HL-60 (cell line): ENCODE results near the gene NAT14.

Experiments
- DNase-seq, 2 experiments: peaks; one replicate each; pipeline ENCODE4 v3.0.0-alpha.2; 2010 to 2020; ENCODE audit warnings: low read depth in 1 of 2, low spot score in 1 of 2
- H3K27ac ChIP-seq: fragments of 250-450 bp; sonication (Bioruptor Pico); replicated peaks from 2 replicates; pipeline ENCODE4 v1.5.1; 2020; ENCODE audit warnings: mild to moderate bottlenecking, moderate library complexity
- H3K27me3 ChIP-seq: fragments of 250-450 bp; sonication (Bioruptor Pico); 2 replicates; pipeline ENCODE4 v1.5.1; 2021; ENCODE audit warnings: mild to moderate bottlenecking, moderate library complexity; ENCODE audit not compliant: insufficient read depth, poor library complexity, severe bottlenecking
- H3K4me3 ChIP-seq: replicated peaks from 2 replicates; pipeline ENCODE4 v1.5.1; 2011; ENCODE audit warnings: mild to moderate bottlenecking, control low read depth, low read length; ENCODE audit not compliant: insufficient read depth
- CTCF ChIP-seq: IDR thresholded peaks from one replicate; pipeline ENCODE4 v1.5.1; 2011; ENCODE audit warnings: low read length, control low read depth, inconsistent platforms; ENCODE audit not compliant: insufficient read depth
- GABPA ChIP-seq: IDR thresholded peaks from 2 replicates; pipeline ENCODE4 v1.6.1; 2012; ENCODE audit warnings: low read depth
- POLR2AphosphoS5 ChIP-seq: IDR thresholded peaks from 2 replicates; pipeline ENCODE4 v1.6.1; 2012; ENCODE audit warnings: low read depth
- REST ChIP-seq: IDR thresholded peaks from 2 replicates; pipeline ENCODE4 v1.6.1; 2012; ENCODE audit warnings: low read depth; ENCODE audit not compliant: insufficient replicate concordance
- SPI1 ChIP-seq: IDR thresholded peaks from 2 replicates; pipeline ENCODE4 v1.6.1; 2012; ENCODE audit warnings: low read depth, mild to moderate bottlenecking, borderline replicate concordance

Gene NAT14

DNA sequence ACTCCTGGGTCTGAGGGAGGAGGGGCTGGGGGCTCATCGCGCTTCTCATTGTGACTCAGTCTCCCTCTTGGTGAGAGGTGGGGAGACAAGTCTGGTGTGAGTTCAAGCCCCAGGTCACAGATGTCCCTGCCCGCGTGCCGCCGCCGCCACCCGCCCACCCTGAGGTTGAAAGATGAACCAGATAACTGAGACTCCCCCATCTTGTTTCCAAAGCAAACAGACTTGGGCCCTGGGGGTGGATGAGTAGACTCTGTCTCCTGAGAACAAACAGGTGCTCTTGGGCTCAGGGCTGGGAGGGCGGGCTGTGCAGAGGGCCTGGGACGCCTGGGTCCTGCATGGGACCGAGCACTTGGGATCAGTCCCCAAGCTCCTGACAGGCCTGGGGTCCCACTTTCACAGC lies 51.4 kb downstream of the NAT14 start:
- no peak for DNase-seq
- no peak overlapping the region for H3K27ac ChIP-seq
- H3K4me3 ChIP-seq, result no peak overlapping the region
- no peaks in the 10 kb centered on the region for H3K27me3 ChIP-seq
- TF ChIP-seq POLR2AphosphoS5, result no peak
- no peak for TF ChIP-seq GABPA
- TF ChIP-seq CTCF, result no peak
- no peak for TF ChIP-seq SPI1
- TF ChIP-seq REST, result no peak
